Prostate gland (tissue), 2 donors: ENCODE data around the gene AFF3.

ENCODE experiments used
- POLR2AphosphoS5 ChIP-seq: sonication (generic); formaldehyde crosslinking; IDR thresholded peaks from one replicate; pipeline ENCODE4 v1.6.1; 2017; ENCODE audit warnings: antibody characterized with exemption
- TF ChIP-seq, protein P1 (sequence below), 4 experiments: fragments of 200-600 bp in 2 of 4; fragments of 450-650 bp in 2 of 4; sonication (generic) in 2 of 4; IDR thresholded peaks; 1 replicate in 3 of 4; 2 replicates in 1 of 4; pipeline ENCODE4 v1.5.1; 2016 to 2019; ENCODE audit warnings: antibody characterized with exemption in 4 of 4, mild to moderate bottlenecking in 2 of 4, moderate library complexity in 2 of 4

DNA sequence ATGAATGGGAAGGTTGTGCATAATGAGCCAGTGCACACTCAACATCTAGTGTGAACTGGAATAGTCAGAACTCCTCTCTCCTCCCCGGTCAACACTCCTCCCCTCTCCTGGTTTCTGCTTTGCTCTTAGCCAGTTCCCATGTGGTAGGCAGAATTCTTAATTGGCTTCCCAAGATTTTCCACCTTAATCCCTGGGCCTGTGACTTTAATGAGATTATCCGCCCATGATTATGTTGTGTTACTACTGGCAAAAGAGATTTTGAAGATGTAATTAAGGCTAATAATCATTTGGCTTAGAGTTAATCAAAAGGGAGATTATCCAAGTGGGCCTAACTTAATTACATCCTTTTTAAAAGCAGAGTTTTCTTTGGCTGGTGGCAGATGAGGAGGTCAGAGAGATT, 618.3 kb downstream of the AFF3 start:
- TF ChIP-seq, protein P1, sequence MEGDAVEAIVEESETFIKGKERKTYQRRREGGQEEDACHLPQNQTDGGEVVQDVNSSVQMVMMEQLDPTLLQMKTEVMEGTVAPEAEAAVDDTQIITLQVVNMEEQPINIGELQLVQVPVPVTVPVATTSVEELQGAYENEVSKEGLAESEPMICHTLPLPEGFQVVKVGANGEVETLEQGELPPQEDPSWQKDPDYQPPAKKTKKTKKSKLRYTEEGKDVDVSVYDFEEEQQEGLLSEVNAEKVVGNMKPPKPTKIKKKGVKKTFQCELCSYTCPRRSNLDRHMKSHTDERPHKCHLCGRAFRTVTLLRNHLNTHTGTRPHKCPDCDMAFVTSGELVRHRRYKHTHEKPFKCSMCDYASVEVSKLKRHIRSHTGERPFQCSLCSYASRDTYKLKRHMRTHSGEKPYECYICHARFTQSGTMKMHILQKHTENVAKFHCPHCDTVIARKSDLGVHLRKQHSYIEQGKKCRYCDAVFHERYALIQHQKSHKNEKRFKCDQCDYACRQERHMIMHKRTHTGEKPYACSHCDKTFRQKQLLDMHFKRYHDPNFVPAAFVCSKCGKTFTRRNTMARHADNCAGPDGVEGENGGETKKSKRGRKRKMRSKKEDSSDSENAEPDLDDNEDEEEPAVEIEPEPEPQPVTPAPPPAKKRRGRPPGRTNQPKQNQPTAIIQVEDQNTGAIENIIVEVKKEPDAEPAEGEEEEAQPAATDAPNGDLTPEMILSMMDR (IDR thresholded peaks at IDR 0.05), result no peak
- TF ChIP-seq POLR2AphosphoS5, result no peak
